Heart right ventricle (tissue), 16 donors: ENCODE measurements around the gene ERBB4. TPM values are rescaled to one million over a fixed set of nuclear protein-coding genes. Genes with fewer than 3 reads are reported as not detected.

Source experiments
- ATAC-seq, 8 donors: fragments of 200-7000 bp; cut with Tn5 transposase; one replicate each; pipeline ENCODE4 v1.9.1; 2020; ENCODE audit warnings: mild to moderate bottlenecking in 8 of 8, moderate library complexity in 8 of 8, moderate number of reproducible peaks in 1 of 8
- DNase-seq, 2 donors: peaks; one replicate each; pipeline ENCODE4 v3.0.0-alpha.2; 2020
- H3K27ac ChIP-seq, 10 donors: fragments of 200-600 bp; sonication (generic) in 2 of 10; one replicate each; pipeline versions ENCODE4 v1.5.0 to v1.8.0; 2020 to 2022; ENCODE audit warnings: mild to moderate bottlenecking in 3 of 10
- H3K27me3 ChIP-seq, 7 donors: fragments of 200-600 bp; one replicate each; pipeline ENCODE4 v1.8.0; 2021 to 2022; ENCODE audit warnings: mild to moderate bottlenecking in 2 of 7
- H3K36me3 ChIP-seq, 9 donors: fragments of 200-600 bp; sonication (generic) in 1 of 9; one replicate each; pipeline versions ENCODE4 v1.5.0 to v1.8.0; 2020 to 2022; ENCODE audit warnings: mild to moderate bottlenecking in 2 of 9
- H3K4me1 ChIP-seq, 9 donors: fragments of 200-600 bp; sonication (generic) in 1 of 9; one replicate each; pipeline versions ENCODE4 v1.5.0 to v1.8.0; 2020 to 2022; ENCODE audit warnings: mild to moderate bottlenecking in 4 of 9
- H3K4me3 ChIP-seq, 10 donors: fragments of 200-600 bp; sonication (generic) in 2 of 10; one replicate each; pipeline versions ENCODE4 v1.5.0 to v1.8.0; 2020 to 2022; ENCODE audit warnings: mild to moderate bottlenecking in 7 of 10, moderate library complexity in 2 of 10
- H3K9me3 ChIP-seq, 11 donors: fragments of 200-600 bp in 10 of 11; sonication (generic) in 2 of 11; one replicate each; pipeline versions ENCODE4 v1.5.0 to v1.8.0; 2013 to 2022; ENCODE audit warnings: mild to moderate bottlenecking in 2 of 11, control low read depth in 1 of 11, moderate library complexity in 1 of 11
- CTCF ChIP-seq, 9 donors: fragments of 200-600 bp; sonication (generic) in 2 of 9; IDR thresholded peaks; one replicate each; pipeline versions ENCODE4 v1.5.0 to v1.8.0; 2021 to 2022; ENCODE audit warnings: antibody characterized with exemption in 9 of 9, mild to moderate bottlenecking in 5 of 9, moderate library complexity in 1 of 9
- WGBS, 2 donors: extraction: QIAGEN DNeasy Blood & Tissue Kit; methylation state at CpG; one replicate each; pipeline ENCODE4 v1.1.7; 2013; ENCODE audit warnings: inconsistent platforms in 1 of 2; 5-methylcytosine and 5-hydroxymethylcytosine counted together
- intact Hi-C, 10 donors: fragments of 100-400 bp; cut with DNase I; formaldehyde crosslinking; loops; one replicate each; pipeline versions ENCODE4 v1.11.1 to v1.14.2; 2022
- polyA plus RNA-seq, 2 donors: library from polyadenylated mRNA; stranded (reverse); fragments of 200-250 nt; gene quantifications; one replicate each; pipeline ENCODE4 v1.2.3, GENCODE V29; 2013
- total RNA-seq, 10 donors: library from RNA; stranded (reverse); fragmentation: NEBNext Ultra II Directional in 3 of 10; extraction: Animal tissue kit (Norgen Biotek cat#: 25700) in 3 of 10; gene quantifications; one replicate each; pipeline versions ENCODE4 v1.2.1 to v1.2.4, GENCODE V29; 2021 to 2023
- donor health status: Arrhythmogenic right ventricular cardiomyopathy.
- donor health status: ischemic (EF 13 %, LVEDD 7.1; RV severe dilation, severe dysfunction).
- donor health status: healthy with polysubstance abuse.
- donor health status: DM: no; HTN: yes; CAD: no.
- donor health status: DM: no; HTN: no; CAD: no.
- donor health status: ischemic (EF 25% LVEDD 6.9; RV normal size, moderate dysfunction).
- donor health status: ischemic (EF 25% LVEDD 5.7; RV mildly dilated, moderate dysfunction).
- donor health status: healthy.
- donor health status: DM: yes; HTN: yes; CAD: no.
- donor health status: Ischemic cardiomyopathy.
- donor health status: ischemic (EF 35%, LVEDD 5.7; RV mildly dilated, moderate dysfunction).
- donor health status: nonischemic (EF 11% LVEDD 7.7; RV severe dilation, severe dysfunction).
- donor health status: DM: yes; HTN: yes; CAD: no.
- donor health status: PGD.
- donor health status: ischemic (EF 29% LVEDD 5.4; RV normal size, mild dysfunction).
- donor health status: nonischemic (EF 23%, LVEDD 6.1; RV moderate dilation, normal function).

The ERBB4 gene
- total and polyA plus RNA-seq, 12 donors = 1.2 to 24.6 (median 16.1) TPM

- TF ChIP-seq CTCF (IDR thresholded peaks at IDR 0.05) = no peak
- Histone ChIP-seq H3K9me3 (no peaks in the 10 kb centered on the region), H3K27ac (no peak overlapping the region), H3K27me3 (no peaks in the 10 kb centered on the region), H3K4me1 (no peaks in the 10 kb centered on the region), H3K4me3 (no peak overlapping the region), H3K36me3 (no peaks in the 10 kb centered on the region)
- no peak for ATAC-seq
- intact Hi-C loops = no loop called here
- no peak for DNase-seq
- 41 to 50% methylated on average over 1 of the region's 1 CpG for WGBS, 2 donors
Observed at GRCh38 chr2:212089873-212090272, 448.7 kb downstream of the ERBB4 start.

GRCh38 chr2:212088353-212088752, 450.2 kb downstream of the ERBB4 start:
- Histone ChIP-seq H3K27ac (no peak overlapping the region), H3K4me3 (no peak overlapping the region), H3K36me3 (no peaks in the 10 kb centered on the region), H3K27me3 (no peaks in the 10 kb centered on the region), H3K4me1 (no peaks in the 10 kb centered on the region), H3K9me3 (no peaks in the 10 kb centered on the region)
- TF ChIP-seq CTCF (IDR thresholded peaks at IDR 0.05) = no peak
- 58 to 68% methylated on average over 1 of the region's 1 CpG for WGBS, 2 donors
- ATAC-seq (no peak), DNase-seq (no peak)
- intact Hi-C loops = no loop called here

GRCh38 chr2:212083492-212083891, 455.1 kb downstream of the ERBB4 start:
- H3K27ac ChIP-seq = no peak overlapping the region
- H3K4me3 ChIP-seq = no peak overlapping the region
- H3K4me1 ChIP-seq = no peaks in the 10 kb centered on the region
- no peak for DNase-seq
- intact Hi-C loops = no loop called here
- no peak for ATAC-seq
- no peaks in the 10 kb centered on the region for H3K9me3 ChIP-seq
- TF ChIP-seq CTCF (IDR thresholded peaks at IDR 0.05) = no peak
- no peaks in the 10 kb centered on the region for H3K36me3 ChIP-seq
- 86 to 94% methylated on average over 4 of the region's 4 CpGs for WGBS, 2 donors
- H3K27me3 ChIP-seq = no peaks in the 10 kb centered on the region

GRCh38 chr2:212078103-212078502, 460.5 kb downstream of the ERBB4 start:
- intact Hi-C loops = no loop called here
- WGBS, 2 donors = 87 to 91% methylated on average over 4 of the region's 4 CpGs
- no peak for TF ChIP-seq CTCF (IDR thresholded peaks at IDR 0.05)
- Histone ChIP-seq H3K27me3 (no peaks in the 10 kb centered on the region), H3K4me1 (no peaks in the 10 kb centered on the region), H3K4me3 (no peak overlapping the region), H3K9me3 (no peaks in the 10 kb centered on the region), H3K27ac (no peak overlapping the region), H3K36me3 (no peaks in the 10 kb centered on the region)
- DNase-seq (no peak), ATAC-seq (no peak)

GRCh38 chr2:212076456-212076855, 462.1 kb downstream of the ERBB4 start:
- no peak for DNase-seq
- H3K36me3 ChIP-seq = no peaks in the 10 kb centered on the region
- 53 to 66% methylated on average over 4 of the region's 4 CpGs for WGBS, 2 donors
- no peak overlapping the region for H3K4me3 ChIP-seq
- H3K27ac ChIP-seq = no peak overlapping the region
- H3K9me3 ChIP-seq = no peaks in the 10 kb centered on the region
- H3K4me1 ChIP-seq = no peaks in the 10 kb centered on the region
- ATAC-seq = no peak
- intact Hi-C loops = no loop called here
- no peaks in the 10 kb centered on the region for H3K27me3 ChIP-seq
- TF ChIP-seq CTCF (IDR thresholded peaks at IDR 0.05) = no peak
